Measurements from ENCODE around the gene DPP6. TPM values are rescaled to one million over a fixed set of nuclear protein-coding genes. Genes with fewer than 3 reads are reported as not detected.

The DPP6 gene
- polyA plus RNA-seq, 1 of the 3 experiments (the other 2 are of a cell fraction), result not detected

DNA sequence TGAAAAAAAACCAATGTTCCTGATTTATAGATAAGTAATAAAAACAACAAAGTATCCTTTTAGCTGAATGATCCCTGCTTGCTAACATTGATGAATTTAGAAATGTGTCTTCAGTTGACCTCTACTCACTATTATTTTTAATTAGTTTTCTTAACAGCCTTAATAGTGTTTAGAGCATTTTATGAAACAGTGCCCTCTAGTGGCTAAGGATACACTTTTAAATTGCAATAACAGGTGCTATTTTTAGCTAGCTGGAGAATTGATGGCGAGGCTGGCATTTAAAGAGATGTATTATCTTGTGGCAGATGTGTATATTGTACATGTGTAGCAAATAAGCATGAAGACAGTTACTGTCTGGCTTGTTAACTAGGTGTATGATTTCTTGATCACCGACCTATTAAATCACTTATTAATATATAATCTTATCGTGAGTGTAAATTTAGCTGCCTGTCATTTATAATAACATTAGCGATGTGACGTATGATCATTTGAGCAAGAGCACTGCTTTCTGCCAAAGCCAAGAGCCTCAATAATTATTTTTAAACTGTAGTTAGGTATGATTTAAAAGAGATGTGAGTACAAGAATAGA, 451.9 kb downstream of the DPP6 start (continued):
- TF ChIP-seq, protein P1, sequence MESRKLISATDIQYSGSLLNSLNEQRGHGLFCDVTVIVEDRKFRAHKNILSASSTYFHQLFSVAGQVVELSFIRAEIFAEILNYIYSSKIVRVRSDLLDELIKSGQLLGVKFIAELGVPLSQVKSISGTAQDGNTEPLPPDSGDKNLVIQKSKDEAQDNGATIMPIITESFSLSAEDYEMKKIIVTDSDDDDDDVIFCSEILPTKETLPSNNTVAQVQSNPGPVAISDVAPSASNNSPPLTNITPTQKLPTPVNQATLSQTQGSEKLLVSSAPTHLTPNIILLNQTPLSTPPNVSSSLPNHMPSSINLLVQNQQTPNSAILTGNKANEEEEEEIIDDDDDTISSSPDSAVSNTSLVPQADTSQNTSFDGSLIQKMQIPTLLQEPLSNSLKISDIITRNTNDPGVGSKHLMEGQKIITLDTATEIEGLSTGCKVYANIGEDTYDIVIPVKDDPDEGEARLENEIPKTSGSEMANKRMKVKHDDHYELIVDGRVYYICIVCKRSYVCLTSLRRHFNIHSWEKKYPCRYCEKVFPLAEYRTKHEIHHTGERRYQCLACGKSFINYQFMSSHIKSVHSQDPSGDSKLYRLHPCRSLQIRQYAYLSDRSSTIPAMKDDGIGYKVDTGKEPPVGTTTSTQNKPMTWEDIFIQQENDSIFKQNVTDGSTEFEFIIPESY (IDR thresholded peaks at IDR 0.05; ENCODE audit: borderline replicate concordance, low read depth), result no peak
- no peak for TF ChIP-seq TAF1 (IDR thresholded peaks at IDR 0.05; ENCODE audit: borderline replicate concordance, low read depth, low read length)
- TF ChIP-seq GATA2 (CRISPR knock-in tag; IDR thresholded peaks at IDR 0.05), result peak; percentile 38; the same call in 1 of the 2 replicates
- TF ChIP-seq, protein P2, sequence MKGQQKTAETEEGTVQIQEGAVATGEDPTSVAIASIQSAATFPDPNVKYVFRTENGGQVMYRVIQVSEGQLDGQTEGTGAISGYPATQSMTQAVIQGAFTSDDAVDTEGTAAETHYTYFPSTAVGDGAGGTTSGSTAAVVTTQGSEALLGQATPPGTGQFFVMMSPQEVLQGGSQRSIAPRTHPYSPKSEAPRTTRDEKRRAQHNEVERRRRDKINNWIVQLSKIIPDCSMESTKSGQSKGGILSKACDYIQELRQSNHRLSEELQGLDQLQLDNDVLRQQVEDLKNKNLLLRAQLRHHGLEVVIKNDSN (IDR thresholded peaks at IDR 0.05; ENCODE audit: borderline replicate concordance, low read depth), result no peak
- TF ChIP-seq TCF12 (IDR thresholded peaks at IDR 0.05), result no peak
- no peak for TF ChIP-seq GABPA (IDR thresholded peaks at IDR 0.05; ENCODE audit: low read depth)
- TF ChIP-seq RAD21 (IDR thresholded peaks at IDR 0.05; ENCODE audit: low read length), result peak; percentile 82
- no peak for TF ChIP-seq NFIC (IDR thresholded peaks at IDR 0.05; ENCODE audit: borderline replicate concordance)
- TF ChIP-seq SIN3A (IDR thresholded peaks at IDR 0.05; ENCODE audit: borderline replicate concordance, low read depth, low read length), result no peak
- TF ChIP-seq RXRA (IDR thresholded peaks at IDR 0.05; ENCODE audit: borderline replicate concordance, low read depth), result no peak
- TF ChIP-seq RCOR1 (IDR thresholded peaks at IDR 0.05; ENCODE audit: low read length), result no peak
- no peak for TF ChIP-seq NRF1 (IDR thresholded peaks at IDR 0.05; ENCODE audit: low read depth, low read length)
- TF ChIP-seq JUND (IDR thresholded peaks at IDR 0.05), result no peak

- Histone ChIP-seq H3K27me3 (ENCODE audit: insufficient read depth) (no peaks in the 10 kb centered on the region), H2AFZ (ENCODE audit: low read depth) (no peak overlapping the region), H3K4me2 (no peak overlapping the region), H3F3A (replicated peaks; ENCODE audit: insufficient read depth) (no peaks in the 10 kb centered on the region), H3K36me3 (replicated peaks in 1 of 2; ENCODE audit: control insufficient read depth in 1 of 2, insufficient read depth in 2 of 2, low read length in 1 of 2) (no peaks in the 10 kb centered on the region), H3K4me3 (ENCODE audit: low read depth in 2 of 2, low read length in 1 of 2) (no peak overlapping the region), H3K79me2 (ENCODE audit: insufficient read depth) (no peaks in the 10 kb centered on the region), H3K4me1 (ENCODE audit: control insufficient read depth in 1 of 2, insufficient read depth in 2 of 2, low read depth in 1 of 2, low read length in 1 of 2) (no peaks in the 10 kb centered on the region), H3K9me2 (0 out of 2 replicates have a peak, but pooled peaks cover 6% of the 10 kb centered on the region), H3K27ac (ENCODE audit: low read depth in 2 of 2, low read length in 1 of 2) (no peak overlapping the region), H4K20me1 (ENCODE audit: insufficient read depth) (no peaks in the 10 kb centered on the region), H3K9me3 (peaks cover 15% of the 10 kb centered on the region; the same call in 1 of the 2 replicates), H3K9ac (no peak overlapping the region)
- ChIA-PET CTCF (interaction anchor here (0.8 to 3.4 kb wide), 30 partner anchors 9 to 453 kb away, joined by 3 to 31 read pairs (median 6); partner anchors contain the start of gene DPP6), POLR2A (no interaction called here)
- no peak for DNase-seq
- no peak for TF ChIP-seq TEAD4 (IDR thresholded peaks at IDR 0.05; ENCODE audit: borderline replicate concordance, insufficient read depth)
- no peak for TF ChIP-seq RCOR1 (IDR thresholded peaks at IDR 0.05; ENCODE audit: low read length)
- TF ChIP-seq RXRA (IDR thresholded peaks at IDR 0.05; ENCODE audit: borderline replicate concordance, low read depth), result no peak
These were observed 452.7 kb downstream of the DPP6 start for GRCh38 chr7:154504918-154505317.
